ENCODE measurements around the gene PBX3.

Gene PBX3

GRCh38 chr9:125953314-125954019 is 206.3 kb downstream of the PBX3 start:
- no peak for DNase-seq

- DNase-seq: no peak
Observed at GRCh38 chr9:125956102-125956501, 208.9 kb downstream of the PBX3 start.

DNA sequence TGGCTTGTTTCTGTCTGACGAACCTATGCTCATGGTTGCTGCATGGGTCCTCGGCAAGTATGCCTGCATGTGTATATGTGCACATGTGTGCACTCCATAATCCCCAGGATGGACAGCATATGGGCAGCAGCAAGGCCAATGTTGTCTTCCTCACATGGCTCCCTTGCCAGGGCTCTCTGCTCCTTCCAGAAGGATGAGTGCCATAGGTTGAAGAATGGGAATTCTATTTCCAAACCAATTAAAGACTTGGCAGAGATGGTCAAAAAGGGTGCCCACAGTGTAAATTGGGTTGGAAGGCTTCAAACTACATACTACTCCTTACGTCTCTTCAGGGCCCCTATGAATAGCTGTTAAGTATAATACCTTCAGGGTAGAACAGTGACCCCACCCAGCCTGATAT is 212.1 kb downstream of the PBX3 start:
- DNase-seq: no peak

DNA sequence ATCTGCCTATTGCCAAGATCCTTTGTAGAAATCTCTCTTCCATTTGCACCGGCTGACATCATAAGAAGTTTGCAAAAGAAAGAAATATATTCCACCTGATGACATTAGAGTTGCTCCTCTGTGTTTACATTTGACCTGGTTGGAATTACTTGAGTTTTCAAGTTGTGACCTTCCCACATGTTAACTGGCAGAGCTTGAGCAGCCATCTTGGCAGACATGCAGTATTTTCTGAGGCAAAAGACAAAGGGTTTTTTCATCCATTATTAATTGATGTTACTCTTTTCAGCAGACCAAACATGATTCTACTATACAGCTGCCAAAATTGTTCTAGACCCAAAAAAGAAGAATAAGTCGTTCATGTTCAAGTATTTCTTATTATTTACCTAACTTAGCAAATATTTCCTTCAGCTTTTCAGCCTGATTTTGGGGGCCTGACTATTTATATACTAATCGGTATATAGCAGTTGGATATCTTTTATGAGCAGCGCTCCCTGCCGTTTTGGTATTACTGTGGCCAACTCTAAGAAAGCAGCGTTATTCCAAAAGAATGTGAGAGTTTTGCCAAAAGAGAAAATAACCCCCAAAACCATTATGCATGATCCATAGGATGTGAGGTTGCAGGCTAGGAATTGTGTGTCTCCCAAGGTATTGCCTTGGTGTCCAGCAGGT is 212.9 kb downstream of the PBX3 start:
- no peak for DNase-seq

DNA sequence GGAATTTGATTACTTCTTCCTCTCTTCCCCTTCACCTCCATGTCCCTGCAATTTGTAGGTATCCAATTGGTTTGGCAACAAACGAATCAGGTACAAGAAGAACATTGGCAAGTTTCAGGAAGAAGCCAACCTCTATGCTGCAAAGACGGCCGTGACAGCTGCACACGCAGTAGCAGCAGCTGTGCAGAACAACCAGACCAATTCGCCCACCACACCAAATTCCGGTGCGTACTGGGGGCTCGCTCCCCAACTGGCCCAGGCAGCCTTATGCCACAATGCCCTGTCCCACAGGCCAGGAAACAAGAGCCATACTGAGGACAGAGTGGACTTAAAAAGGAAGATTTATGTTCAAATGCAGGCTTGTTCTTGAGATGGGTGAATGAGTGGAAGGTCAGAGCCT is 213.5 kb downstream of the PBX3 start:
- no peak for DNase-seq

DNA sequence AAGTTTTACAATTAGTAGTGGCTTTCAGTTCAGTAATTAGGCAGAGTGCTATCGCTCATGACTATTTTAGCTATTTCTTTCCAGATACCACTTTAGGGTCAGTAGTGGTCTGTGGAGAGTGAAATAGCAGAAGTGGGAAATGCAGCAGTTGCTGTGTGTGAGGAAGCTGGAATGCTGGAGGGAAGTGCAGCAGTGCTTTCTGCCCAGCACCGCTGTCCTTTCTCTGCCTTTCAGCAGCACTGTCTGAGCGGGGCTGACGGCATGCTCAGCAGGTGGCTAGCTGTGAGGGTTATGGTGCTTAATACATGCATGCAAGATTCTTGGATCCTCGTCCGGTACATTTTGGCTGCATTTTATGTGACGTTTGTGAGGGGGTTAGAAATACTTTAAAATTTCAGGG is 213.9 kb downstream of the PBX3 start:
- no peak for DNase-seq

GRCh38 chr9:125963932-125964331 is 216.8 kb downstream of the PBX3 start:
- no peak for DNase-seq

GRCh38 chr9:125964702-125965225 is 217.6 kb downstream of the PBX3 start:
- DNase-seq: no peak

- no peak for DNase-seq
Observed at GRCh38 chr9:125965477-125965876, 218.3 kb downstream of the PBX3 start.

DNA sequence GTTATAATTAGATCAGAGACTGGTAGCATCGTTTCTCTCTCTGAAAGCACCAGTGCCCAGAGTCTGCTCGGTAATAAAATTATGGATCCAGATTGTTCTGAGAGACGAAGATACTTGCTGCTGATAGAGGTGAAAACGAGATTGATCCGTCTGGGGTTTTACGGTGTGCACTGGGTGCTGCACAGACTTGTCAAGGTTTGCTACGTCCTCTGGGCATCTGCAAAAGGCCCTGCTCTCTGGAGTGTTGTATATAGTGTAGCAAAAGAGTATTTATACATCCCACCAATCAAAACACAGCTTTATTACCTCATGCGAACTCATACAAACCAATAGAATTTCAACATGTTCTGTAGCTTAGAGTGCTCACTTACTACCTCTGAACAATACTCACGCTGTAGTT is 219.3 kb downstream of the PBX3 start:
- no peak for DNase-seq

- no peak for DNase-seq
Observed at GRCh38 chr9:125966959-125967711, 220.0 kb downstream of the PBX3 start.

- DNase-seq: no peak
Observed at GRCh38 chr9:125968714-125969374, 221.7 kb downstream of the PBX3 start.

DNA sequence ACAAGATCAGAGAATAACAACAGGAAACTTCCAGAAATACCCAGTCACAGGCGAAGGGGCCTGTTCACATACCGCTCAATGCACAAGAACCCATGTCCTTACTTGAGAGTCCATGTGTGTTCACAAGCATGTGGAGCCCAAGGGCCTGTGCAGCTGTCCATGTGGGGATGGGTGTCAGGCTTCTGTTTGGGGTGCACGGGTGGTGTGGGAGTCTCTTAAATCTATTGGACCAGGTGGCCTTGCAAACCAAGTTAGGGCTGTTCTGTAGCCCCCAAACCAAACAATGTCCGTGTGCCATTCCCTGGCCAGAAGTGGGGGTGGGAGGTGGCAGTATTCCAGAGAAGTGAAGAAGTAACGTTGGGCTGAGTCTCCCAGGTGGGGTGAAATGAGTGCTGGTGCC is 222.3 kb downstream of the PBX3 start:
- DNase-seq: no peak

DNA sequence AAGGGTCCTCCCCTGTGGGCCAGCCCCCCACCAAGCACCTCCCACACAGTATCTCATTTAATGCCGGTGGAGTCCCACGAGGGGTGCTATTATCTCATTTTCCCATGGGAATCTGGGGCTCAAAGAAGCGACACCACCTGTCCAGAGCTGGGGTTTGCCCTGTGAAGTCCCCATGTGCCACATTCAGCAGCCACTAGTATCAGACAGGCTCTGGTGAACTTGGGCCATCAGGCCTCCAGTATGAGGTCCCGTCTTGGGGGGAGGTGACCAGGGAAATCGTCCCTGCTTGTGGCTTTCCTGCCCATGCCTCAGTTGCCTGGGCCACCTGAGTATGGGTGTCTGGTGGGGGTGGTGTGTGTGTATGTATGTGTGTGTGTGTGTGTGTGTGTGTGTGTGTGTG is 222.7 kb downstream of the PBX3 start:
- DNase-seq: no peak

- DNase-seq: no peak
Observed at GRCh38 chr9:125970340-125970739, 223.2 kb downstream of the PBX3 start.

GRCh38 chr9:125971050-125971449 is 223.9 kb downstream of the PBX3 start:
- no peak for DNase-seq

DNA sequence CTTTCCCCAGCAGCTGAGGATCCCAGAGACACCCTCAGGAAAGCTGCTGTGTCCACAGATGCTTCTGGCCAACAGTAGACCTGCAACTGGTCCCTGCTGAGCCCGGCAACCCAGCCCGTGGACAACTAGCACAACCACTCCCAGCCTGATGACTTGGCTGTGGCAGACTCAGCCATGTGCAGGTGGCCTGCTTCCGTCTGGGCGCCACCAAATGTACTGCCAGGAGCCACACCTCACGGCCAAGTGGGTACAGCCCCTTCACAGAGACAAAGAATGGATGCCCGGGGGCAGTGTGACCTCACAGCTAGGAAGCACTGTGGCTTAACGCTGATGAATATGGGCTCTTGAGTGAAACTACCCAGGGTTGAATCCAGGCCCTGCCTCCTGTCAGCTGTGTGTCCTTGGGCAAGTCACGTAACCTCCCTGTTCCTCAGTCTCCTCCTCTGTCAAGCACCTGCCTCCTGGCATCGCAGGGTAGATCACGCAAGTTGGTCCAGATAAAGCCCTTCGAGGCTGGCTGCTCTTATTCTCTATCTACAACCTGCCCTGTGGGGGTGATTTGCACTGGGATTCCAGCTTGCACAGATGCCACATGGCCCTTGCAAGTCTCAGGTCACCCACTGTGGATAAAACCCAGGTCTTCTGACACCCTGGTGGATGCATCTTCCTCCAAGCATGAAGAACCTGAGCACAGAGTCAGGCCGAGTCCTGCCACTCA is 225.0 kb downstream of the PBX3 start:
- no peak for DNase-seq

- DNase-seq: no peak
Observed at GRCh38 chr9:125973547-125973946, 226.4 kb downstream of the PBX3 start.

GRCh38 chr9:125974705-125975104 is 227.5 kb downstream of the PBX3 start:
- no peak for DNase-seq

DNA sequence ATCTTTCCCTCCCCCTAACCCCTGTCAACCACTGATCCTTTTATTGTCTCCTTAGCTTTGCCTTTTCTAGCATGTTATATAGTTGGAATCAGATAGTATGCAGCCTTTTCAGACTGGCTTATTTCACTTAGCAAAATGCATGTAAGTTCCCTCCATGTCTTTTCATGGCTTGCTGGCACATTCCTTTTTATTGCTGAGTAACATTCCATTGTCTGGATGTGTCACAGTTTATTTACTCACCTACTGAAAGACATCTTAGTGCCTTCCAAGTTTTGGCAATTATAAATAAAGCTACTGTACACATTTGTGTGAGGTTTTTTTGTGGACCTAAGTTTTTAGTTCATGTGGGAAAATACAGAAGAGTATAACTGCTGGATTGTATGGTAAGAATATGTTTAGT is 230.1 kb downstream of the PBX3 start:
- DNase-seq: no peak

DNA sequence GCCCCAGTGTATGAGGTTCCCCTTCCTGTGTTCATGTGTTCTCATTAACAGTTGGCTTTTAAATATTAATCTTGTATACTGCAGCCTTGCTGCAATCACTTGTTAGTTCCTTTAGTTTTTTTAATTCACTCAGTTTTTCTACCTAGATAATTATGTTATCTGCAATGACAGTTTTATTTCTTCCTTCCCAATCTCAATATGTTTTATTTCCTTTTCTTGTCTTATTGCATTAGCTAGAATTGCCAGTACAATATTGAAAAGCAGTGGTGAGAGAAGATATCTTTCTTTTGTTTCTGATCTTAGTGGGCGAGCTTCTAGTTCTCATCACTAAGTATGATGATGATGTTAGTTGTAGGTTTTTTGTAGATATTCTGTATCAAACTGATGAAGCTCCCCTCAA is 232.2 kb downstream of the PBX3 start:
- DNase-seq: no peak

GRCh38 chr9:125982798-125983406 is 235.7 kb downstream of the PBX3 start:
- DNase-seq: no peak

Data from CD4-positive, alpha-beta T cell treated with Interleukin-21 for 1 hour (primary cell).